H1 (cell line): ENCODE results near the gene DOCK9. TPM values are rescaled to one million over a fixed set of nuclear protein-coding genes. Genes with fewer than 3 reads are reported as not detected.

Experiments
- CTCF ChIA-PET: fragments of 300-600 bp; sonication (Branson Sonifier 250); formaldehyde crosslinking; loops from one replicate; lab custom pipeline; 2021; ENCODE audit not compliant: partially characterized antibody; lab: Charles Lee
- POLR2A ChIA-PET: fragments of 300-600 bp; sonication (Branson Sonifier 250); formaldehyde crosslinking; loops from one replicate; lab custom pipeline; 2021; ENCODE audit warnings: inconsistent platforms; ENCODE audit not compliant: partially characterized antibody; lab: Charles Lee
- DNase-seq, 2 experiments: peaks; one replicate each; pipeline versions ENCODE4 v3.0.0 to v3.0.0-alpha.2; 2010 to 2022; ENCODE audit warnings: low spot score in 2 of 2, low read depth in 1 of 2, mixed read lengths in 1 of 2
- FAIRE-seq: peaks from 2 replicates; lab custom pipeline; 2011; peaks lifted over from hg19 to GRCh38; lab: Jason Lieb, UNC
- H2AFZ ChIP-seq: 2 replicates; pipeline ENCODE4 v1.8.1; 2012; ENCODE audit warnings: low read length, inconsistent platforms
- H2AK5ac ChIP-seq: 2 replicates; pipeline ENCODE4 v1.6.1; 2013; ENCODE audit warnings: low read depth, low read length
- H2BK120ac ChIP-seq: replicated peaks from 2 replicates; pipeline ENCODE3; 2013; ENCODE audit warnings: low read depth, low read length, inconsistent platforms
- H2BK12ac ChIP-seq: 2 replicates; pipeline ENCODE4 v1.6.1; 2013; ENCODE audit warnings: low read depth, low read length
- H2BK15ac ChIP-seq: 2 replicates; pipeline ENCODE4 v1.6.1; 2013; ENCODE audit warnings: low read length
- H2BK20ac ChIP-seq: 2 replicates; pipeline ENCODE4 v1.6.1; 2013; ENCODE audit warnings: low read length
- H2BK5ac ChIP-seq: 2 replicates; pipeline ENCODE4 v1.6.1; 2013; ENCODE audit warnings: low read depth, low read length
- H3K14ac ChIP-seq: 2 replicates; pipeline ENCODE4 v1.6.1; 2013; ENCODE audit warnings: inconsistent platforms; ENCODE audit not compliant: insufficient read length
- H3K18ac ChIP-seq: 2 replicates; pipeline ENCODE4 v1.6.1; 2013; ENCODE audit warnings: low read length; ENCODE audit errors: extremely low read depth
- H3K23ac ChIP-seq: 2 replicates; pipeline ENCODE4 v1.6.1; 2013; ENCODE audit warnings: inconsistent platforms; ENCODE audit not compliant: insufficient read length
- H3K23me2 ChIP-seq: 2 replicates; pipeline ENCODE4 v1.6.1; 2013; ENCODE audit warnings: low read depth, low read length
- H3K27ac ChIP-seq: 2 replicates; pipeline ENCODE4 v1.6.1; 2011; ENCODE audit warnings: low read depth, low read length, inconsistent platforms
- H3K27me3 ChIP-seq, 4 experiments: replicated peaks in 1 of 4; 1 replicate in 1 of 4; 2 replicates in 3 of 4; pipeline versions ENCODE4 v1.6.1 to v1.8.1; 2011 to 2013; ENCODE audit warnings: low read length in 3 of 4, mild to moderate bottlenecking in 3 of 4, inconsistent platforms in 2 of 4, mixed read lengths in 2 of 4, moderate library complexity in 1 of 4; ENCODE audit not compliant: control insufficient read depth in 3 of 4, insufficient read depth in 3 of 4; ENCODE audit errors: extremely low read depth in 1 of 4
- H3K36me3 ChIP-seq, 4 experiments: 2 replicates each; pipeline versions ENCODE4 v1.6.1 to v1.8.1; 2011 to 2013; ENCODE audit warnings: mild to moderate bottlenecking in 4 of 4, low read length in 3 of 4, moderate library complexity in 2 of 4, control low read depth in 1 of 4, inconsistent platforms in 1 of 4; ENCODE audit not compliant: insufficient read depth in 4 of 4, control insufficient read depth in 2 of 4
- H3K4ac ChIP-seq: replicated peaks from 2 replicates; pipeline ENCODE3; 2013; ENCODE audit warnings: low read length, low read depth, mixed read lengths, inconsistent platforms; ENCODE audit not compliant: insufficient read length
- H3K4me1 ChIP-seq, 4 experiments: replicated peaks in 1 of 4; 1 replicate in 1 of 4; 2 replicates in 3 of 4; pipeline versions ENCODE4 v1.6.1 to v1.8.1; 2011 to 2013; ENCODE audit warnings: low read length in 3 of 4, inconsistent platforms in 2 of 4, mixed read lengths in 1 of 4; ENCODE audit not compliant: insufficient read depth in 4 of 4, control insufficient read depth in 3 of 4
- H3K4me2 ChIP-seq, 2 experiments: 2 replicates each; pipeline versions ENCODE4 v1.6.1 to v1.8.1; 2011 to 2013; ENCODE audit warnings: low read depth in 2 of 2, low read length in 2 of 2, control low read depth in 1 of 2, inconsistent platforms in 1 of 2, mild to moderate bottlenecking in 1 of 2; ENCODE audit not compliant: insufficient read depth in 1 of 2
- H3K4me3 ChIP-seq, 4 experiments: fragments of 200-600, 300-600 bp in 1 of 4; sonication (generic), shearing (Covaris generic), sonication (Bioruptor Twin) in 1 of 4; 2 replicates each; pipeline versions ENCODE4 v1.5.1 to v1.8.1; 2011 to 2016; ENCODE audit warnings: low read length in 4 of 4, low read depth in 3 of 4, control low read depth in 2 of 4, inconsistent platforms in 2 of 4, mild to moderate bottlenecking in 2 of 4, mixed read lengths in 1 of 4, moderate library complexity in 1 of 4; ENCODE audit not compliant: insufficient read depth in 2 of 4; ENCODE audit errors: extremely low read depth in 1 of 4
- H3K56ac ChIP-seq: replicated peaks from 2 replicates; pipeline ENCODE3; 2013; ENCODE audit warnings: low read depth, mild to moderate bottlenecking, mixed read lengths, low read length, inconsistent platforms; ENCODE audit not compliant: insufficient read length
- H3K79me1 ChIP-seq: 2 replicates; pipeline ENCODE4 v1.6.1; 2013; ENCODE audit warnings: low read depth, low read length, control low read depth
- H3K79me2 ChIP-seq, 2 experiments: 2 replicates each; pipeline versions ENCODE4 v1.6.1 to v1.8.1; 2012 to 2013; ENCODE audit warnings: low read length in 2 of 2, mild to moderate bottlenecking in 2 of 2, inconsistent platforms in 1 of 2; ENCODE audit not compliant: insufficient read depth in 2 of 2, control insufficient read depth in 1 of 2
- H3K9ac ChIP-seq, 4 experiments: replicated peaks in 1 of 4; 1 replicate in 1 of 4; 2 replicates in 3 of 4; pipeline versions ENCODE4 v1.6.1 to v1.8.1; 2011 to 2013; ENCODE audit warnings: low read depth in 3 of 4, low read length in 3 of 4, control low read depth in 2 of 4, mild to moderate bottlenecking in 2 of 4, moderate library complexity in 2 of 4, inconsistent platforms in 1 of 4; ENCODE audit errors: extremely low read depth in 1 of 4
- H3K9me3 ChIP-seq, 2 experiments: 2 replicates each; pipeline versions ENCODE4 v1.6.1 to v1.8.1; 2012 to 2013; ENCODE audit warnings: mild to moderate bottlenecking in 2 of 2, moderate library complexity in 2 of 2, control low read depth in 1 of 2, inconsistent platforms in 1 of 2, low read depth in 1 of 2, low read length in 1 of 2, mixed read lengths in 1 of 2; ENCODE audit not compliant: insufficient read depth in 2 of 2
- H4K20me1 ChIP-seq, 2 experiments: replicated peaks in 1 of 2; 2 replicates each; pipeline versions ENCODE3 to v1.8.1; 2011 to 2013; ENCODE audit warnings: inconsistent platforms in 2 of 2, low read length in 2 of 2, mild to moderate bottlenecking in 1 of 2; ENCODE audit not compliant: insufficient read depth in 2 of 2, control insufficient read depth in 1 of 2
- H4K5ac ChIP-seq: 2 replicates; pipeline ENCODE4 v1.6.1; 2013; ENCODE audit warnings: low read length, low read depth, mixed read lengths, inconsistent platforms; ENCODE audit not compliant: insufficient read length
- H4K8ac ChIP-seq: 2 replicates; pipeline ENCODE4 v1.8.0; 2013; ENCODE audit warnings: mild to moderate bottlenecking, moderate library complexity, low read length, inconsistent platforms; ENCODE audit not compliant: insufficient read depth; ENCODE audit errors: extremely low read depth
- H4K91ac ChIP-seq: replicated peaks from 2 replicates; pipeline ENCODE3; 2013; ENCODE audit warnings: low read length, mixed read lengths, inconsistent platforms; ENCODE audit not compliant: insufficient read length
- PHF8 ChIP-seq: fragments of 200-600 bp; sonication (generic); conservative IDR thresholded peaks from 2 replicates; pipeline ENCODE4 v1.7.1; 2012; ENCODE audit warnings: low read depth, mild to moderate bottlenecking, inconsistent platforms, low read length, moderate library complexity
- POLR2A ChIP-seq, 2 experiments: IDR thresholded peaks; 1 replicate in 1 of 2; 2 replicates in 1 of 2; pipeline ENCODE4 v1.6.1; 2011; ENCODE audit warnings: low read depth in 2 of 2, low read length in 2 of 2, mild to moderate bottlenecking in 2 of 2; ENCODE audit errors: control extremely low read depth in 1 of 2
- RBBP5 ChIP-seq: IDR thresholded peaks from 2 replicates; pipeline ENCODE4 v1.7.1; 2012; ENCODE audit warnings: low read depth, mild to moderate bottlenecking, inconsistent platforms, low read length, moderate library complexity, borderline replicate concordance
- WGBS, 2 experiments: shearing (Covaris generic) in 1 of 2; methylation state at CpG; one replicate each; pipeline versions ENCODE4 v1.1.6 to v1.1.7; 2013 to 2015; ENCODE audit warnings: low lambda C conversion rate in 2 of 2, mixed read lengths in 2 of 2, inconsistent platforms in 1 of 2, low coverage in 1 of 2, missing lambda C conversion rate in 1 of 2; ENCODE audit not compliant: insufficient replicate concordance in 2 of 2, insufficient coverage in 1 of 2, insufficient read length in 1 of 2; ENCODE audit errors: extremely low coverage in 1 of 2, missing lambda C conversion rate in 1 of 2; 5-methylcytosine and 5-hydroxymethylcytosine counted together
- polyA plus RNA-seq, 7 experiments: library from polyadenylated mRNA; depleted of rRNA in 3 of 7; stranded (reverse) in 5 of 7; unstranded in 2 of 7; fragments of >200 nt in 5 of 7; fragments of 200-250 nt in 2 of 7; gene quantifications; 1 replicate in 5 of 7; 2 replicates in 1 of 7; 4 replicates in 1 of 7; pipeline versions ENCODE4 v1.2.1 to v1.2.3, GENCODE V29; 2011 to 2013; ENCODE audit warnings: missing spikeins in 2 of 7, mixed read lengths in 2 of 7
- total RNA-seq: library from RNA; stranded (reverse); fragmentation: NEBNext Ultra II Directional; extraction: Animal tissue kit (Norgen Biotek cat#: 25700); gene quantifications from 2 replicates; pipeline ENCODE4 v1.2.1, GENCODE V29; 2021

Gene DOCK9
- total and polyA plus RNA-seq, 2 of the 8 experiments (the other 6 are each of a cell fraction or from before 2014, with no cell fraction given): 21.6 to 31.5 TPM

DNA sequence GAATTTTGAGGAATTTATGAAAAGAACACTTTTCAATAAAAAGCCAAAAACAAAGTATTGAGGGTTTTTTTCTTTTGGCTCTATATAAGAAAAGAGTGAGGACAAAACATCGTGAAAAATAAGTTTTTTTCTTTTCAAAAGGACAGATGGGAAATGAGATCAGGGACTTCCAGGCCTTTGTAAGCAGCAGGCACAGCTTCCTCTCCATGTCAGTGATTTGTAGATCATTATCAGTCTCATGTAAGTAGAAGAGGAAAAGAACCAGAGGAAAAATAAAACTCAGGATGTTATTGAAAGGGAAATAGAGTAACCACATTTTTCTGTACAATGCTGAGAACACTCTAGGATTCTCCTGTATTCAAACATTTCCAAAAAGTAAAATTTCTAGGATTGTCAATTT, 29.9 kb downstream of the DOCK9 start:
- H2BK15ac ChIP-seq: no peak overlapping the region
- peaks cover 0 to 4% (median 0%) of the 10 kb centered on the region in 4 experiments; a peak in 2 of 7 replicates for H3K4me1 ChIP-seq
- H3K9me3 ChIP-seq: no peaks in the 10 kb centered on the region
- H3K36me3 ChIP-seq: no peaks in the 10 kb centered on the region
- H4K20me1 ChIP-seq: no peaks in the 10 kb centered on the region
- CTCF ChIA-PET: no interaction called here
- DNase-seq (no peak), FAIRE-seq (no peak)
- no peak overlapping the region for H3K14ac ChIP-seq
- H3K79me1 ChIP-seq: no peaks in the 10 kb centered on the region
- no peak overlapping the region for H2AK5ac ChIP-seq
- H4K91ac ChIP-seq: no peak overlapping the region
- WGBS, 2 experiments: 100% methylated on average over 1 of the region's 1 CpG; no CpG with 5 or more reads in 1 of the 2 experiments
- H2BK120ac ChIP-seq: no peak overlapping the region
- no peak overlapping the region for H2BK12ac ChIP-seq
- H3K18ac ChIP-seq: no peak overlapping the region
- H2AFZ ChIP-seq: no peak overlapping the region
- no peaks in the 10 kb centered on the region for H3K27me3 ChIP-seq
- no peak overlapping the region for H4K8ac ChIP-seq
- no peak overlapping the region for H4K5ac ChIP-seq
- H2BK20ac ChIP-seq: no peak overlapping the region
- no peak overlapping the region for H3K4me2 ChIP-seq
- no peak overlapping the region for H2BK5ac ChIP-seq
- no peak overlapping the region for H3K23ac ChIP-seq
- no peak overlapping the region for H3K4me3 ChIP-seq
- H3K79me2 ChIP-seq: no peaks in the 10 kb centered on the region
- no peak overlapping the region for H3K4ac ChIP-seq
- H3K27ac ChIP-seq: no peak overlapping the region
- POLR2A ChIA-PET: interaction anchor here (1.0 kb wide), 1 partner anchor 8 kb away, joined by 3 read pairs; no protein-coding TSS in a partner anchor
- no peaks in the 10 kb centered on the region for H3K23me2 ChIP-seq
- no peak overlapping the region for H3K9ac ChIP-seq
- H3K56ac ChIP-seq: no peak overlapping the region
- TF ChIP-seq PHF8: no peak
- TF ChIP-seq POLR2A (IDR thresholded peaks at IDR 0.05; ENCODE audit: control extremely low read depth in 1 of 2, low read depth in 2 of 2, low read length in 2 of 2): no peak
- no peak for TF ChIP-seq RBBP5
